H1 (cell line): ENCODE measurements around the gene OTOF. TPM values are rescaled to one million over a fixed set of nuclear protein-coding genes. Genes with fewer than 3 reads are reported as not detected.

Source experiments
- CTCF ChIA-PET: fragments of 300-600 bp; sonication (Branson Sonifier 250); formaldehyde crosslinking; loops from one replicate; lab custom pipeline; 2021; ENCODE audit not compliant: partially characterized antibody; lab: Charles Lee
- POLR2A ChIA-PET: fragments of 300-600 bp; sonication (Branson Sonifier 250); formaldehyde crosslinking; loops from one replicate; lab custom pipeline; 2021; ENCODE audit warnings: inconsistent platforms; ENCODE audit not compliant: partially characterized antibody; lab: Charles Lee
- DNase-seq, 2 experiments: peaks; one replicate each; pipeline versions ENCODE4 v3.0.0 to v3.0.0-alpha.2; 2010 to 2022; ENCODE audit warnings: low spot score in 2 of 2, low read depth in 1 of 2, mixed read lengths in 1 of 2
- FAIRE-seq: peaks from 2 replicates; lab custom pipeline; 2011; peaks lifted over from hg19 to GRCh38; lab: Jason Lieb, UNC
- H2AFZ ChIP-seq: 2 replicates; pipeline ENCODE4 v1.8.1; 2012; ENCODE audit warnings: low read length, inconsistent platforms
- H2AK5ac ChIP-seq: 2 replicates; pipeline ENCODE4 v1.6.1; 2013; ENCODE audit warnings: low read depth, low read length
- H2BK120ac ChIP-seq: replicated peaks from 2 replicates; pipeline ENCODE3; 2013; ENCODE audit warnings: low read depth, low read length, inconsistent platforms
- H2BK12ac ChIP-seq: 2 replicates; pipeline ENCODE4 v1.6.1; 2013; ENCODE audit warnings: low read depth, low read length
- H2BK15ac ChIP-seq: 2 replicates; pipeline ENCODE4 v1.6.1; 2013; ENCODE audit warnings: low read length
- H2BK20ac ChIP-seq: 2 replicates; pipeline ENCODE4 v1.6.1; 2013; ENCODE audit warnings: low read length
- H2BK5ac ChIP-seq: 2 replicates; pipeline ENCODE4 v1.6.1; 2013; ENCODE audit warnings: low read depth, low read length
- H3K14ac ChIP-seq: 2 replicates; pipeline ENCODE4 v1.6.1; 2013; ENCODE audit warnings: inconsistent platforms; ENCODE audit not compliant: insufficient read length
- H3K18ac ChIP-seq: 2 replicates; pipeline ENCODE4 v1.6.1; 2013; ENCODE audit warnings: low read length; ENCODE audit errors: extremely low read depth
- H3K23ac ChIP-seq: 2 replicates; pipeline ENCODE4 v1.6.1; 2013; ENCODE audit warnings: inconsistent platforms; ENCODE audit not compliant: insufficient read length
- H3K23me2 ChIP-seq: 2 replicates; pipeline ENCODE4 v1.6.1; 2013; ENCODE audit warnings: low read depth, low read length
- H3K27ac ChIP-seq: 2 replicates; pipeline ENCODE4 v1.6.1; 2011; ENCODE audit warnings: low read depth, low read length, inconsistent platforms
- H3K27me3 ChIP-seq, 4 experiments: replicated peaks in 1 of 4; 1 replicate in 1 of 4; 2 replicates in 3 of 4; pipeline versions ENCODE4 v1.6.1 to v1.8.1; 2011 to 2013; ENCODE audit warnings: low read length in 3 of 4, mild to moderate bottlenecking in 3 of 4, inconsistent platforms in 2 of 4, mixed read lengths in 2 of 4, moderate library complexity in 1 of 4; ENCODE audit not compliant: control insufficient read depth in 3 of 4, insufficient read depth in 3 of 4; ENCODE audit errors: extremely low read depth in 1 of 4
- H3K36me3 ChIP-seq, 4 experiments: 2 replicates each; pipeline versions ENCODE4 v1.6.1 to v1.8.1; 2011 to 2013; ENCODE audit warnings: mild to moderate bottlenecking in 4 of 4, low read length in 3 of 4, moderate library complexity in 2 of 4, control low read depth in 1 of 4, inconsistent platforms in 1 of 4; ENCODE audit not compliant: insufficient read depth in 4 of 4, control insufficient read depth in 2 of 4
- H3K4ac ChIP-seq: replicated peaks from 2 replicates; pipeline ENCODE3; 2013; ENCODE audit warnings: low read length, low read depth, mixed read lengths, inconsistent platforms; ENCODE audit not compliant: insufficient read length
- H3K4me1 ChIP-seq, 4 experiments: replicated peaks in 1 of 4; 1 replicate in 1 of 4; 2 replicates in 3 of 4; pipeline versions ENCODE4 v1.6.1 to v1.8.1; 2011 to 2013; ENCODE audit warnings: low read length in 3 of 4, inconsistent platforms in 2 of 4, mixed read lengths in 1 of 4; ENCODE audit not compliant: insufficient read depth in 4 of 4, control insufficient read depth in 3 of 4
- H3K4me2 ChIP-seq, 2 experiments: 2 replicates each; pipeline versions ENCODE4 v1.6.1 to v1.8.1; 2011 to 2013; ENCODE audit warnings: low read depth in 2 of 2, low read length in 2 of 2, control low read depth in 1 of 2, inconsistent platforms in 1 of 2, mild to moderate bottlenecking in 1 of 2; ENCODE audit not compliant: insufficient read depth in 1 of 2
- H3K4me3 ChIP-seq, 4 experiments: fragments of 200-600, 300-600 bp in 1 of 4; sonication (generic), shearing (Covaris generic), sonication (Bioruptor Twin) in 1 of 4; 2 replicates each; pipeline versions ENCODE4 v1.5.1 to v1.8.1; 2011 to 2016; ENCODE audit warnings: low read length in 4 of 4, low read depth in 3 of 4, control low read depth in 2 of 4, inconsistent platforms in 2 of 4, mild to moderate bottlenecking in 2 of 4, mixed read lengths in 1 of 4, moderate library complexity in 1 of 4; ENCODE audit not compliant: insufficient read depth in 2 of 4; ENCODE audit errors: extremely low read depth in 1 of 4
- H3K56ac ChIP-seq: replicated peaks from 2 replicates; pipeline ENCODE3; 2013; ENCODE audit warnings: low read depth, mild to moderate bottlenecking, mixed read lengths, low read length, inconsistent platforms; ENCODE audit not compliant: insufficient read length
- H3K79me1 ChIP-seq: 2 replicates; pipeline ENCODE4 v1.6.1; 2013; ENCODE audit warnings: low read depth, low read length, control low read depth
- H3K79me2 ChIP-seq, 2 experiments: 2 replicates each; pipeline versions ENCODE4 v1.6.1 to v1.8.1; 2012 to 2013; ENCODE audit warnings: low read length in 2 of 2, mild to moderate bottlenecking in 2 of 2, inconsistent platforms in 1 of 2; ENCODE audit not compliant: insufficient read depth in 2 of 2, control insufficient read depth in 1 of 2
- H3K9ac ChIP-seq, 4 experiments: replicated peaks in 1 of 4; 1 replicate in 1 of 4; 2 replicates in 3 of 4; pipeline versions ENCODE4 v1.6.1 to v1.8.1; 2011 to 2013; ENCODE audit warnings: low read depth in 3 of 4, low read length in 3 of 4, control low read depth in 2 of 4, mild to moderate bottlenecking in 2 of 4, moderate library complexity in 2 of 4, inconsistent platforms in 1 of 4; ENCODE audit errors: extremely low read depth in 1 of 4
- H3K9me3 ChIP-seq, 2 experiments: 2 replicates each; pipeline versions ENCODE4 v1.6.1 to v1.8.1; 2012 to 2013; ENCODE audit warnings: mild to moderate bottlenecking in 2 of 2, moderate library complexity in 2 of 2, control low read depth in 1 of 2, inconsistent platforms in 1 of 2, low read depth in 1 of 2, low read length in 1 of 2, mixed read lengths in 1 of 2; ENCODE audit not compliant: insufficient read depth in 2 of 2
- H4K20me1 ChIP-seq, 2 experiments: replicated peaks in 1 of 2; 2 replicates each; pipeline versions ENCODE3 to v1.8.1; 2011 to 2013; ENCODE audit warnings: inconsistent platforms in 2 of 2, low read length in 2 of 2, mild to moderate bottlenecking in 1 of 2; ENCODE audit not compliant: insufficient read depth in 2 of 2, control insufficient read depth in 1 of 2
- H4K5ac ChIP-seq: 2 replicates; pipeline ENCODE4 v1.6.1; 2013; ENCODE audit warnings: low read length, low read depth, mixed read lengths, inconsistent platforms; ENCODE audit not compliant: insufficient read length
- H4K8ac ChIP-seq: 2 replicates; pipeline ENCODE4 v1.8.0; 2013; ENCODE audit warnings: mild to moderate bottlenecking, moderate library complexity, low read length, inconsistent platforms; ENCODE audit not compliant: insufficient read depth; ENCODE audit errors: extremely low read depth
- H4K91ac ChIP-seq: replicated peaks from 2 replicates; pipeline ENCODE3; 2013; ENCODE audit warnings: low read length, mixed read lengths, inconsistent platforms; ENCODE audit not compliant: insufficient read length
- JUN ChIP-seq: IDR thresholded peaks from 2 replicates; pipeline ENCODE4 v1.6.1; 2011; ENCODE audit warnings: low read depth, mild to moderate bottlenecking, improper control_type of control experiment, low read length
- RAD21 ChIP-seq, 2 experiments: IDR thresholded peaks in 1 of 2; conservative IDR thresholded peaks in 1 of 2; 2 replicates each; pipeline ENCODE4 v1.6.1; 2011; ENCODE audit warnings: low read depth in 2 of 2, low read length in 2 of 2, improper control_type of control experiment in 1 of 2, inconsistent platforms in 1 of 2, mild to moderate bottlenecking in 1 of 2, moderate library complexity in 1 of 2
- WGBS, 2 experiments: shearing (Covaris generic) in 1 of 2; methylation state at CpG; one replicate each; pipeline versions ENCODE4 v1.1.6 to v1.1.7; 2013 to 2015; ENCODE audit warnings: low lambda C conversion rate in 2 of 2, mixed read lengths in 2 of 2, inconsistent platforms in 1 of 2, low coverage in 1 of 2, missing lambda C conversion rate in 1 of 2; ENCODE audit not compliant: insufficient replicate concordance in 2 of 2, insufficient coverage in 1 of 2, insufficient read length in 1 of 2; ENCODE audit errors: extremely low coverage in 1 of 2, missing lambda C conversion rate in 1 of 2; 5-methylcytosine and 5-hydroxymethylcytosine counted together
- polyA plus RNA-seq, 7 experiments: library from polyadenylated mRNA; depleted of rRNA in 3 of 7; stranded (reverse) in 5 of 7; unstranded in 2 of 7; fragments of >200 nt in 5 of 7; fragments of 200-250 nt in 2 of 7; gene quantifications; 1 replicate in 5 of 7; 2 replicates in 1 of 7; 4 replicates in 1 of 7; pipeline versions ENCODE4 v1.2.1 to v1.2.3, GENCODE V29; 2011 to 2013; ENCODE audit warnings: missing spikeins in 2 of 7, mixed read lengths in 2 of 7
- total RNA-seq: library from RNA; stranded (reverse); fragmentation: NEBNext Ultra II Directional; extraction: Animal tissue kit (Norgen Biotek cat#: 25700); gene quantifications from 2 replicates; pipeline ENCODE4 v1.2.1, GENCODE V29; 2021
- TF ChIP-seq, protein P1 (sequence below), 3 experiments: IDR thresholded peaks; 1 replicate in 2 of 3; 2 replicates in 1 of 3; pipeline versions ENCODE4 v1.5.1 to v1.6.1; 2011; ENCODE audit warnings: low read length in 3 of 3, mild to moderate bottlenecking in 3 of 3, inconsistent platforms in 2 of 3, low read depth in 1 of 3, moderate library complexity in 1 of 3; ENCODE audit not compliant: insufficient read depth in 1 of 3; ENCODE audit errors: control extremely low read depth in 1 of 3

OTOF gene
- total and polyA plus RNA-seq, 2 of the 8 experiments (the other 6 are each of a cell fraction or from before 2014, with no cell fraction given), result 0.06 TPM; not detected in 1

DNA sequence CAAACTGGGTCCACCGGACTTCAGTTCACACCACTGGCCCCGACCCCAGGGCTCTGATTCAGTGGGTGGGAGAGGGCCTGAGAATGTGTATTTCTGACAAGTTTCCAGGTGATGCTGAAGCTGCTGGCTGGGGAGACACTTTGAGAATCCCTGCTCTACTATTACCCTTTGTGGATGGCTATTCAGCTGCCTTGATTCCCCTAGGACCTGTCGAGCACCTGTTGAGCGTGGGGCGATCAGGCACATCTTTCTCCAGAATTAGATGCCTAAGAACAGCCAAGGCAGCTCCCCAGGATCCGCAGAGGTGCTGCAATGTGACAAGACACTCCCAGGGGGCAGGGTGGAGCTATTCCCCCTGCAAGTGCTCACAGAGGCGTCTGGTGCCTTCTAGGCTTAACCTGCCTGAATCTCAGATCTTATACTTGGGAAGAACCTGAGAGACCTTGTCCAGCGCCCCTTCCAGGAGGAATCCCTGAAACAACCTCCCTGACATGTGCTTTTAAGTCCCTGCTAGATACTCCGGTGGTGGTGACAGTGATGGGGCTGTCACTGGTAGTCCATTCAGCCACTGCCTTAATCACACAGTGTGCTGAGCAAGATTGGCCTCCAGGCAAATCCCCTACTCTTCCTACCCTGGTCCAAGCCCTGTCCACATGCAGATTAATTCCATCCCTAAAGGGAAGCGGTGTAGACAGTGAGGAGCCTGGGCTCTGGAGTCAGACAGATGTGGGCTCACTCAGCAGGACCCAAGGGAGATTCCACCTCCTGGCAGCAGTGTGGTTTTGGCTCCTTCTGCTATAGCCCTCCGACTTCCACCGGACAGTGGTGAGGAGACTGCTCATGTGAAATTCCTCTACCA is 43.4 kb upstream of the OTOF start:
- H3K4me2 ChIP-seq, result no peak overlapping the region
- no peaks in the 10 kb centered on the region for H3K79me1 ChIP-seq
- no peak overlapping the region for H2BK20ac ChIP-seq
- 74% methylated on average over 12 of the region's 12 CpGs; no CpG with 5 or more reads in 1 of the 2 experiments for WGBS, 2 experiments
- H3K9ac ChIP-seq, result no peak overlapping the region
- no peak overlapping the region; the same call in 1 of the 2 replicates for H2BK5ac ChIP-seq
- peaks cover 3% of the 10 kb centered on the region; the same call in 1 of the 2 replicates for H3K23me2 ChIP-seq
- no peak overlapping the region for H3K4ac ChIP-seq
- H2AFZ ChIP-seq, result no peak overlapping the region
- H4K8ac ChIP-seq, result no peak overlapping the region
- H3K4me3 ChIP-seq, result no peak overlapping the region
- ChIA-PET CTCF (interaction anchor here (0.7 to 7.5 kb wide), 29 partner anchors 10 to 636 kb away, joined by 3 to 97 read pairs (median 5); a partner anchor contains a TSS), POLR2A (interaction anchor here (1.2 kb wide), 1 partner anchor 37 kb away, joined by 3 read pairs; no protein-coding TSS in a partner anchor)
- no peaks in the 10 kb centered on the region for H3K79me2 ChIP-seq
- FAIRE-seq (peak; percentile 52), DNase-seq (peak; percentile 29 to 66)
- H3K4me1 ChIP-seq, result no peaks in the 10 kb centered on the region
- H4K5ac ChIP-seq, result no peak overlapping the region
- no peaks in the 10 kb centered on the region for H3K27me3 ChIP-seq
- H2AK5ac ChIP-seq, result no peak overlapping the region
- H3K27ac ChIP-seq, result no peak overlapping the region
- H3K14ac ChIP-seq, result no peak overlapping the region
- H4K20me1 ChIP-seq, result no peaks in the 10 kb centered on the region
- no peak overlapping the region for H3K23ac ChIP-seq
- TF ChIP-seq, protein P1, sequence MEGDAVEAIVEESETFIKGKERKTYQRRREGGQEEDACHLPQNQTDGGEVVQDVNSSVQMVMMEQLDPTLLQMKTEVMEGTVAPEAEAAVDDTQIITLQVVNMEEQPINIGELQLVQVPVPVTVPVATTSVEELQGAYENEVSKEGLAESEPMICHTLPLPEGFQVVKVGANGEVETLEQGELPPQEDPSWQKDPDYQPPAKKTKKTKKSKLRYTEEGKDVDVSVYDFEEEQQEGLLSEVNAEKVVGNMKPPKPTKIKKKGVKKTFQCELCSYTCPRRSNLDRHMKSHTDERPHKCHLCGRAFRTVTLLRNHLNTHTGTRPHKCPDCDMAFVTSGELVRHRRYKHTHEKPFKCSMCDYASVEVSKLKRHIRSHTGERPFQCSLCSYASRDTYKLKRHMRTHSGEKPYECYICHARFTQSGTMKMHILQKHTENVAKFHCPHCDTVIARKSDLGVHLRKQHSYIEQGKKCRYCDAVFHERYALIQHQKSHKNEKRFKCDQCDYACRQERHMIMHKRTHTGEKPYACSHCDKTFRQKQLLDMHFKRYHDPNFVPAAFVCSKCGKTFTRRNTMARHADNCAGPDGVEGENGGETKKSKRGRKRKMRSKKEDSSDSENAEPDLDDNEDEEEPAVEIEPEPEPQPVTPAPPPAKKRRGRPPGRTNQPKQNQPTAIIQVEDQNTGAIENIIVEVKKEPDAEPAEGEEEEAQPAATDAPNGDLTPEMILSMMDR (IDR thresholded peaks at IDR 0.05; ENCODE audit: control extremely low read depth in 1 of 3, insufficient read depth in 1 of 3, low read depth in 1 of 3, low read length in 3 of 3), result peak; percentile 78 to 81 (median 81)
- no peak for TF ChIP-seq JUN
- peak; percentile 70 to 78 for TF ChIP-seq RAD21 (IDR thresholded peaks at IDR 0.05 in 1 of 2, conservative IDR thresholded peaks at IDR 0.05 in 1 of 2; ENCODE audit: low read depth in 2 of 2, low read length in 2 of 2)
- no peak overlapping the region for H3K56ac ChIP-seq
- H2BK12ac ChIP-seq, result no peak overlapping the region; the same call in 1 of the 2 replicates
- no peak overlapping the region for H2BK120ac ChIP-seq
- no peak overlapping the region for H2BK15ac ChIP-seq
- no peak overlapping the region for H4K91ac ChIP-seq
- H3K18ac ChIP-seq, result no peak overlapping the region
- no peaks in the 10 kb centered on the region for H3K9me3 ChIP-seq
- H3K36me3 ChIP-seq, result no peaks in the 10 kb centered on the region; a peak in 1 of 8 replicates
